ENCODE data around the gene ATP1B1.

ATP1B1 gene

GRCh38 chr1:169137357-169137756, 30.9 kb downstream of the ATP1B1 start:
- DNase-seq (ENCODE audit: low read depth) = no peak
- TF ChIP-seq CTCF (IDR thresholded peaks at IDR 0.05; ENCODE audit: low read depth, low read length, missing control alignments) = no peak
- H3K4me3 ChIP-seq (ENCODE audit: low read depth, low read length) = no peak overlapping the region

- DNase-seq (ENCODE audit: low read depth) = no peak
- no peak for TF ChIP-seq CTCF (IDR thresholded peaks at IDR 0.05; ENCODE audit: low read depth, low read length, missing control alignments)
- no peak overlapping the region for H3K4me3 ChIP-seq (ENCODE audit: low read depth, low read length)
Measured at GRCh38 chr1:169138866-169139670, 32.6 kb downstream of the ATP1B1 start.

- TF ChIP-seq CTCF (IDR thresholded peaks at IDR 0.05; ENCODE audit: low read depth, low read length, missing control alignments) = no peak
- DNase-seq (ENCODE audit: low read depth) = no peak
- H3K4me3 ChIP-seq (ENCODE audit: low read depth, low read length) = no peak overlapping the region
Measured at GRCh38 chr1:169141356-169141755, 34.9 kb downstream of the ATP1B1 start.

- H3K4me3 ChIP-seq (ENCODE audit: low read depth, low read length) = no peak overlapping the region
- DNase-seq (ENCODE audit: low read depth) = no peak
- TF ChIP-seq CTCF (IDR thresholded peaks at IDR 0.05; ENCODE audit: low read depth, low read length, missing control alignments) = no peak
Measured at GRCh38 chr1:169142129-169142528, 35.6 kb downstream of the ATP1B1 start.

- H3K4me3 ChIP-seq (ENCODE audit: low read depth, low read length) = no peak overlapping the region
- DNase-seq (ENCODE audit: low read depth) = no peak
- TF ChIP-seq CTCF (IDR thresholded peaks at IDR 0.05; ENCODE audit: low read depth, low read length, missing control alignments) = no peak
Measured at GRCh38 chr1:169143346-169143745, 36.9 kb downstream of the ATP1B1 start.

GRCh38 chr1:169143984-169144383, 37.5 kb downstream of the ATP1B1 start:
- no peak for TF ChIP-seq CTCF (IDR thresholded peaks at IDR 0.05; ENCODE audit: low read depth, low read length, missing control alignments)
- DNase-seq (ENCODE audit: low read depth) = no peak
- no peak overlapping the region for H3K4me3 ChIP-seq (ENCODE audit: low read depth, low read length)

Measured in GM12864 (cell line).